Activated CD8-positive, alpha-beta memory T cell treated with anti-CD3 and anti-CD28 coated beads for 24 hours (primary cell): Measurements from ENCODE around the gene HEG1.

ENCODE experiments used
- DNase-seq: peaks from one replicate; pipeline ENCODE4 v3.0.0-alpha.2; 2020

HEG1 gene

DNA sequence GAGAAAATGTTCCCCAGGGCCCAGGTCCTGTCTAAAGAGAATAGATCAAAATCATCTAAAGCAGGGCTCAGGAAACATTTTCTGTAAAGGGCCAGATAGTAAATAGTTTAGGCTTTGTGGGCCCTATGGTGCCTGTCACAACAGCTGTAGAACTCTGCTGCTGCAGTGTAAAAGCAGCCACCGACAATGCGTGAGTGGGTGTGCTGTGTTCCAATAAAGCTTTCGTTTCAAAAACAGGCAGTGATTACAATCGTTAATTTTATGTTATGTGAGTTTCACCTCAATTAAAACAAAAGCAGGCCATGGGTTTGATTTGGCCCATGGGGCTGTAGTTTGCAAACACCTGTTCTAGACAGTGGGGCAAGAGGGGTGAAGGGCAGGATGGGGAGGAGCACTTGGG, 12.5 kb upstream of the HEG1 start:
- DNase-seq, result no peak

DNA sequence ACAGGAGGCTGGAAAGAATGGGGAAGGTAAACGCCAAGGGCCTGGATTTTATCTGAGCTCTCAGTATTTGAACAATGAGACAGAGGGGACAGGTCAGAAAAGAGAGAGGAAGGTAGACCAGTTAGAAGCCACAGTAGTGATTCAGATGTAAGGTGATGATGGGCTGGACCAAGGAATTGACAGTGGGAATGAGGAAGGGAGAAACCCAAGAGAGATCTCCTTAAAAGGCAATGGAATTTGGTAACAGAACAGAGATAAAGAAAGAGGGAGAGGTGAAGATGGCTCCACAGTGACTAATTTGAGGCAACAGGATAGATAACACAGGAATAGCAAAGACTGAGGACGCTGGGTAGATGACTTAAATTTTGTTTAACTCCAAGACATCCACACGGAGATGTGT, 11.4 kb upstream of the HEG1 start:
- no peak for DNase-seq

DNA sequence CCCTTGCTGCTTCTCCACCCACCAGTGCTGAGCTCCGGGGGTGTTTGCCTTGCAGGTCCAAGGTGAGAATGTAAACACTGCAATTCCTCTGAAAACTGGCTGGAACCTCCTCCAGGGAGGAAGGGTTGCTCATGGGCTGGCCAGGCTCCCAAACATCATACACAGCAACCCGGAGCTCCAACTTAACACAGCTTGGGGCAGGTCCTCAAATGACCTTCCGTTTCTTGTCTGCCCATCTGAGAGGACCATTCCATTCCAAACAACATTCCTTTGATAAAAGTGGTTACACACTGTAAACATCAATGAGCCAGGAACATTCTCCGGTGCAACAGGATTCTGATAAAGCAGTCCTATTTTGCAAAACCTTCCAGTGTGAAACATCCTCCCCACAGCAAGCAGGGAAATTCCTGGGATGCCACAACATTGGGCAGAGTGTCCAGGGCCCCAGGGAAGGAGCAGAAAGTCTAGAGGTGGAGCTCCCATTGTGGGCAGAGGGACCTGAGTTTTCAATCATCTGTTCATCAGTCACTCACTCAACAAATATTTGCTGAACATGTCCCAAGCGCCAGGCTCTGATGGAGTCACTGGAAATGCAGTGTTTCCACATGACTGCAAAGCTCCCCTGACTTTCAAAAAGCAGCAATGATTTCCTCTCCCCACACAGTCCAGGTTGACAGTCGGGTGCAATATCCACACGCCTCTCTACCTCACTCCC, 7.3 kb upstream of the HEG1 start:
- DNase-seq, result no peak

DNA sequence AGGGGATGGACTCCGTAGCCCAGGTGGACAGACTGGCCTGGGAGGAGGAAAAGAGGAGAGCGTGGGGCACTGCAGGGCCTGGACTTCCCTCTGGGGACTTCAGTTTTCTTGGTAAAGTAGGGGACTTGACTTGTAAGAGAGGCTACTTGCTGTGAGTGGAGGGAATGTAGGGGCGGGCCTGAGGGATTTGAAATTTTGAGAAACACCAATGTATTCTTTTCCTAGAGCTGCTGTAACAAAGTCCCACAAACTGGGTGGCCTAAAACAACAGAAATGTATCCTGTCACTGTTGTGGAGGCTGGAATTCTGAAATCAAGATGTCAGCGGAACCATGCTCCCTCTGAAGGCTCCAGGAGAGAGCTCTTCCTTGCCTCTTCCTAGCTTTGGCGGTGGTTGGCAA, 5.8 kb upstream of the HEG1 start:
- no peak for DNase-seq

DNA sequence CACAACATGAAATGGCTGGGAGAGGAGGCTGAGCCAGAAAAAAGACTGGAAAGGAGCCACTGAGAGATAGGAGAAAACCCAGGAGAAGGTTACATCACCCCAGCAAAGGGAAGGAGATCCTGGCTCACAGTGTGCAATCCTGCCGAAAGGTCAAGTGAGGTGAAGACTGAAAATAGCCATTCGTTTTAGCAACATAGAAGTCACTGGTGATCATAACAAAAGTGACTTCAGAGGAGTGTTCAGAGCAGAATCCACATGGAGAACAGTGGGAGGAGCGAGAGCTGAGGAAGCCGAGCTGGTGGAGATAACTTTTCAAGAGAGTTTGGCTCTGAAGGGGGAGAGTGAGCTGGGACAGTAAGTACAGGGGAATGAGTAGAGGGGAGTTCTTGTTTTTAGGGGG, 5.4 kb upstream of the HEG1 start:
- DNase-seq, result no peak

DNA sequence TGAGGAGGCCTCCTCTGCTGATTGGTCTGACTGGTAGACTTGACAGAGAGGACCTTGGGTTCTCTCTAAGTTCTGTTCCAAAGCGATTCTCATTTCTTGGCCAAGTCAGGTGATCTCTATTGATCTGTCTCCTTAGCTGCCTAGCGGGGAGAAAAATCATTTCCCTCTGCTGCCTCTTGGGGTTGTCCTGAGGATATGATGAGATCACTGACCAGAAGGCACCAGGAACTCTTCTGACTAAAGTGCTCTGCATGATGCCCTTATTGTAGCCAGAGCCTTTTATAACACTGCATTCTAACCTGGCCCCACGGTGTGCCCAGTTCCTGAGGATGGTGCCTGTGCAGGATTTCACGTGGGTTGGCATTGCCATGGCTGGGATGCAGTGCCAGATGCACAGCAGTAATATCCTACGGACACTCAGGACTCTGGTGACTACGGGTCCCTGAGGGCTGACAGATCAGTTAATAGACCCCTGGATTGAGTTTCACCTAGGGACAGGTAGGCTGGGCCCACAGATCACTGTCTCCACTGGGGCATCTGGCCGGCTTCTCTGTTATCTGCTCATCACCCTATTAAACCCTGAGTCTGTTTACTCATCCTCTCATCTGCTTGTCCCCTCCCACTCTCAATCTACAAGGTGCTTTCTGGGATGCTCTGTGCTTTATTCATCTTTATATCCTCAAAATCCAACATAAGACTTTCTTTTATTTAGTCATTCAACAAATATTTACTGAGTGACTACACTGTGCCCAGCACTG, 3.9 kb upstream of the HEG1 start:
- DNase-seq, result no peak

DNA sequence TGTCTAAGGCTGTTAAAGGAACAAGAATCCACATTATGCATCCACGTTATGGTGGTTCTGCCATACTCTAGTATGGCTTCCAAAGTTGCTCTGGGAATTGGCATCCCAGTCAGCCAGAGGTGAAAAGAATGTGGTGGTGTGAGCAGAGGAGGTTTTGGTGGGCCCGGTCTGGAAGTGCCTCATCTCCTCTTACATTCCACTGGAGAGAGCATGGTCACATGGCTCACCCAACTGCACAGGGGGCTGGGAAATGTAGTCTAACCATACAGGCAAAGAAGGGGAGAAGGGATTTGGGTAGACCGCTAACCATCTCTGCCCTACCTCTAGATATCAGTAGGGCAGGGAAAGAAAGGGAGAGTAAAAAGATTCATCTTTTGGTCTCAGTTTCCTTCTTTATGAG, 3.2 kb upstream of the HEG1 start:
- DNase-seq, result no peak

DNA sequence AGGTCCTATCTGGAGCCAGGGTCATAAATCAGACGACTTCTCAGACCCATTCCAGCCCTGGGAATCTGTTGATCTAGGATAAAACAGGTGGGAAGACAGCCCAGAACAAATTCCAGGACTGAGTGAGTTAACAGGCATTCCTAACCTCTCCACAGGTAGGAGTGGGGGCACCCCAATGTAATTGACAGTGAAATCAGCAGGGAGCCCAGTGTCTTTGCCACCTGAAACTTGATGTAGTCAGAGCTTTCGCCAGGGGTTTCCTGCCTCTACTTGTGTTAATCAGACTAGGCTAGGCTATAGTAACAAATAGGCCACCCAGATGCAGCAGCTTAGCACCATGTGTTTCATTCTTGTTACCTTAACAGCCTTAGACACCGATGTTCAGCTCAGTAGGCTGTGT, 2.7 kb upstream of the HEG1 start:
- DNase-seq, result no peak

DNA sequence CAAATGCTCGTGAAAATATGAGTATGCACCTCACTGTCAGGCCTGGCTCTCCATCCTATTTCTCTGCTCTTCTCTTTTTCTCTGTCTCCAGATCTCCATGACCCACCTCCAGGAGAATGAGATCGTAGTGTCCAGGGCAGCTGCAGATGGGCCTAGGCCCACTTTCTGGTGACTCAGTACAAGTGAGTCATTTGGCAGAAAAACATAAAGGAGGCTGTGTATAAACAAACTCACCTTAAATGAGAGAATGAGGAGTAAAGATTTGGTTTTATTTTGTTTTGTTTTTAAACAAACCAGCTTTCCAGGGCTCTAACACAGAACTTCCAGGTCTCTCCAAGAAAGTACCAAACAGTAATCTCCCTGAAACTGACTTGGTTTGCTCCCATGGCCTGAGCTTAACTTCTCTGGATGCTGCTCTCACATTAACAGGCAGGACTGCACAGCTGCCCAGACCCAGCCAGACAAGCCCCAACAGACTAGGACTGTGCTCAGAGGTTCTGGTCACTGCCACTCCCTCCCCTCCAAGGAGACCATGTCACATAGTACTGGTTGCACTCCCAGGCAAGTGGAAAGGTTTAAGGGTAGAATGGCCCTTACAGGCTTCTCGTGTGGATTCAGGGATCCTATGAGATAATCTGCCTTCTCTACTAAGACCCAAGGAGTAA, 1.5 kb upstream of the HEG1 start:
- no peak for DNase-seq

DNA sequence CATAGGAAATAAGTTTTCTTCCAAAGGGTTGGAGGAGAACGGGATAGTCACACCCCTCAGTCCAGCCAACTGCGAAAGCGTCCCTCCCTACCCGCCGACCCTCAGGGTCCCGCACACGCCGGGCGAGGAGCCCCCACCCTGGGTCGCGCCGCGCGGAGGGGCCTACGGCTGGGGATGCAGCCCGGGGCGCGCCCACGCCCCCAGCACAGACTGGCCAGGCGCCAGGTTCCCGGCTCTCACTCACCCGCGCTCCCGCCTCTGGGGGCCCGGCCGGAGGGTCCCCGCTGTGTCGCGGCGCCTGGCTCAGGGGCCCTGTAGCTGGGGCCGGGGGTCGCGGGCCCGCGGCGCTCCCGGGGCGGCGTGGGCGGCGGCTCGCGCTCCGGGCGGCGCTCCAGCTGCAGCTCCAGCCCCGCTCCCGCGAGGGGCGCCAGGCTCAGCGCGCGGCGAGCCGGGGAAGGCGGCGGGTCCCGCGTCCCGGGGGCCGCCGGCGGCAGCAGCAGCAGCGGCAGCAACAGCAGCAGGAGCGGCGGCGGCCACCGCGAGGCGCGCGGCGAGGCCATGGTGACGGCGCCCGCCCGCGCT, 375 bp downstream of the HEG1 start:
- peak; percentile 71 for DNase-seq

DNA sequence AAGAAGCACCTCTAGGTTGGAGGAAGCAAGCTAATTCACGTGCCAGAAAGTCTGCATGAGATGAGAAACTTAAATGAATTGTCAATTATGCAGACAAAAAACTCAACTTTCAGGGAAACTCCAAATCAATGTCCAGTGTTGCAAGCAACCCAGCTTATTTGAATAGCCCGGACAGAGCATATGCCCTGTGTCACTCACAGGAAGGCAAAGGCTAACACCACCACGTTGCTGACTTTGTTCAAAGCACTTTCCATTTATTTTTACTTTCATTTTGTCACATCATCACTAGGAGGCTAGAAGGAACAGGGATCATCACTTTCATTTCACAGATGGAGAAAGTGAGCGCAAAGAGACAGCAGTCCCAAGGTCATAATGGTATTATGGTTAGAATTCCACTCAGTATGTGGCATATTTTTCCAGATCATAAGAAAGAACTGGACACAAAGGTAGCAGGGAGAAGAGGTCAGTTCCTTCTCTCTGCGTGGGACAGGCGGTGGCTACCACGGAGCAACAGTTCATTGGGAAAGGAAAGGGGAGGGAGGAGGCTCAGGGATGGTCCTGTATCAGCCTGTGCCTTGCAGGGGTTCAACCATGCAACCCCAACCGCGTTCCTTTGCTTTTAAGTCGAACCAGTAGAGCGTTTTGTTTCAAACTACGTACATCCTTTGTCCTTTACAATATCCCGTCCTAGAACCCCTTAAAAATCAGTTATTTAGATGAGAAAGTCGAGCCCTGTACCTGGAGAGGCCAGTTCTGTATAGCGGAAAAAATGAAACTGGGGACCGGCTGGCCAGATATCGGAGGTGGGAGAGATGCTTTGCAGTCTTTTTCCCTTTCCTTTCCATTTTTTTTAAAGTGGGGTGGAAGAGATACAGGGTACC, 1.1 kb downstream of the HEG1 start:
- no peak for DNase-seq

DNA sequence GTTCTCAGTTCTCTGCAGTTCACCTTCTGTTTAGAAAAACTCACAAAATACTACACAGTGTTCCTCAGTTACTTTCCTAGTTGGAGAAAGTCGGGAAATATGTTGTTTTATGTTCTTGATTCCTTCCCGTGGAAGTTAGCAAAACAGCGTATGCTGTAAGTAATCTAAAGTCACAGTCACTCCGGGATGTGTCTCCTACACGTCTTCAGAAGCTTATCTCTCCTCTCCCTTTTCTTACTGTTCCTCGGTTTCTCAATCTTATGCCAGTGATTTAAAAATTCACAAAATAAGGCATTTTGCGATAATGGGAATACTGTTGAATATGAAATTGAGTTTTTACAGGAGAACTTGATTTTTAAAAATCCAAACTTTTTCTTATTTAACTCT, 1.7 kb downstream of the HEG1 start:
- DNase-seq, result no peak

DNA sequence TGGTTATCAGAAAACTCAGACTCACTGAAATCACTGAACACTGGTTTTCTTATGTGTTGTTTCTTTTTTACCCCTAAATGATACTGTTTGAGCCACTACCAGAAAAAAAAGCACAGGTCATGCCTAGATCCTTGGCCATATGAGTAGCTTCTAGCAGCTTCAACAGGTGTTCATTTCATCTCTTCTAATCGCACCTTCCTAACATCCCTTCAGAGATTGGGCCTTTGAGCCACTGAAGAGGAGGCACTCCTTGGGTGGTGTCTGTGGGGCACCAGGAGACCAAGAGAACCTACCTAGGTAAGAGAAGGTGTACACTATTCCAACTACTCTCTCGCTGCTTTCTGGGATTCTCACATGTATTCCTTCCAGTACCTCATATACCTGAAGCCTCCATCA, 2.5 kb downstream of the HEG1 start:
- no peak for DNase-seq

DNA sequence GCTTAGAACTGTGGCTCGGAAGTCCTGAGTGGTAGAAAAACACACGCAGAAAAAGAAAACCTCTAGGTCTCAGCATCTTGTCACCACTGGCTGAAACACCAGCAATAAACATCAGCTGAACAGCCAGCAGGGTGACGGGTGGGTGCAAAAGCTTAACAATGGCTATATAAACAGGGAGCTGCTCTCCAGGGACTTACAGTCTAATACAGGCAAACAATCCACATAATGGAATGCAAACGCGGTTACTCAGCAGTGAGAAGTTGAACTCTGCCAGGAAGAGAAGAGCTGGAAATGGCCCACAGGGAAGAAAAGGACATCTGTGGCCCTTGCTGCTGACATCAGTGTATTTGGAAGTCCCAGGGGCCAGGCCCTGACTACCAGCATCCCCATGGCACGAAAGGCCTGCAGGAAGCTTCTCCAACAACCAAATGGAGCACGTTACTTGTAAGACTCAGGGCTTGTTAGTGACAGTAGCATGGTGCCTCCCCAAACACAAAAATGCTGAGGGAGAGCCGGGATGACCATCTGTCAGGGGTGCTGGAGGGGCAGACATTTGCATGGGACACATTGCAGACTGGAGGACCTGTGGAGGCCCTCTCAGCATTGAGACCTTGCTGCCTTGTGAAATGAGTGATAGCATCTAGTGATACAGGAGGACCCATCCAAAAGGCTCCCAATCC, 3.0 kb downstream of the HEG1 start:
- DNase-seq, result no peak

DNA sequence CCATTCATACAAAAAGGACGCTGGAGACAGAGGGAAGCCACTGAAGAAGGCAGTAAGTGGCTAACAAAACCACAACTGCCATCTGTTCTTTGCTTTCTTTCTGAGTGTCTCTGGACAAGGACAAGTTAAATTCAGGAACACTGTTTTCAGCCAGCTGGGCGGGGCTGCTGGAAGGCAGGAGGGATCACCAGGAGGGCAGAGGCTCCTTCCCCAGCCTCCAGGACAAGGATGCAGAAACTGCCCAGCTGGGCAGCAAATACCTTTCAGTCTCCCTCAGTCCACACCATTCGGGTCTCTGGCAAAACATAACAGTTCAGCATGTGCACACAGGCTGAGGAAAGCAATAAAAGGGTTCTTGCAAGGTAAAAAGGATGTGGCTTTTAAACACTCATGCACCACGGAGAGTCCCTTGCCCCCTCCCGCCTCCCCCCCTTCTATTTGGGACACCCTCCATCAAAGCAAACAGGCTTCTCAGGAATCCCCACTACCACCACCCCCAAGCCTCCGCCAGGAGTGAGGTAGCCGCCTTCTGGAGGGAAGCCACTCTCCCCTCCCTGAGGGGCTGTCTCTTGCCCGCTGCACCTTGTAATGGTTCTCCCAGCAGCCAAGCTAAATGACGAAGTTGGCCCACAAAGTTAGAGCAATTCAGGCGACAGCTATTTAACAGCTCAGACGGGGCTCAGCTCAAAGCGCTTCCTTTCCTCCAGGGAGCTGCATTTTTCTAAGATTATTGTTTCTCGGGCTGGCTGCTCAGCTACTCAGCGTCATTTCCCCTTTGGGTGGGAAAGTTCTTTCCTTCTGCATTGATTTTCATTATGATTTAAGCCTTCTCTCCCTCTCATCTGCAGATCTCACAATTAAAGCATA, 3.8 kb downstream of the HEG1 start:
- DNase-seq, result peak; percentile 84

DNA sequence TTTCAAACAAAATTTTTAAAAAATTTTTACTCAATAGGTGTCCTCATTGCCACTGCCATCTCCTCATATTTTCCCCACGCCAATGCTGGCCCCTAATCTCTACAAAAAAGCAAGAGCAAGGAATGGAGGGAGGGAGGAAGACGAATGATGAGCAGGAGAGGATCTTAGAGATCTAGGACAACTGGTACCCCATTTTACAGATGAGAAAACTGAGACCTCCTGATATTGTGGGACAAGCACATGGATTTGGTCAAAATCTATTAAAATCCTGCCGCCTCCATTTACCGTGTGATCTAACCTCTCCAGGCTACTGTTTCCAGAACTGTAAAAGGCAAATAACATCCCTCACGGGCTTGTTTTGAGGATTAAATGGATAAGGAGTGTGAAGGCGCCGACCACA, 4.6 kb downstream of the HEG1 start:
- DNase-seq, result no peak

DNA sequence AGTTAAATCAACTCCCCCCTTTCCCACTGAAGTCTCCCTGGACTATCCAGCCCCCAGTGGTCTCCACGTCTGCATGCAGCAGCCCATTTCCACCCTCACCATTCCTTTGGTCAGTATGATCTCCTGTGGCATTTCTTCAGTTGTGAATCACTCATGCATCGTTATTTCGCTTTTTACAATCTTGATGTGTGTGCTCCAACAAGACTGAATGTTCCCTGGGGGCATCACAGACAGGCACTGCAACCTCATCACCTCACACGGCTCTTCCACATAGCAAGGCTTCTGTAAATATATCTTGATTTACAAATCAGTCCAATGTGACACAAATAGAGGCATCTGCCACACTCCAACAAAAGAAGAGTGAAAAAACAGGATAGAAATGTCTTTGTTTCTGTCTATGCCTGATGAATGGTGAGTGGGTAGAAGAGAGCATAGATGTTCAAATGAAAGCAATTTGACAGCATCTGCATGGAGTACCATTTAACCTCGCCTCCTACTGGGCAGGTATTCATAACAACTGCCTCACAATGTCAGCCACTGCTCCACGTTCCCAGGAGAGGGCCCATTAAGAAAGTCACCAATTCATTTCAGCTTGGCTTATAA, 5.2 kb downstream of the HEG1 start:
- no peak for DNase-seq

DNA sequence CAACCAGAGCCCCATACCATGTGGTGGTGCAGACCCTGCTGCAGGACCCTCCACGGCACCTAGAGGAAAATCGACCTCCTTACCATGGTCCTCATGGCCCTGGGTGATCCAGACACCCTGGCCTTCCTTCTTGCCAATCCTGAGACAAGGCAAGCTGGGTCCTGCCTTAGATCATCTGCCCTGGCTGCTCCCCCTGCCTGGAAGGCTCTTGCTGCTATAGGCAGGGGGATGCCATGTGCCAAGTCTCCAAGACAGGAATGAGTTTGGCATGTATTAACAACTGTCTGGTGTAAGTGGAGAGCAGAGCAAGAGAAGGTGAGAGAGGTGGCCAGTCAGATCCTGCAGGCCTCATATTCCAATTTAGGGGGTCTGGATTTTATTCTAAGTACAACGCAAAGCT, 7.5 kb downstream of the HEG1 start:
- no peak for DNase-seq

DNA sequence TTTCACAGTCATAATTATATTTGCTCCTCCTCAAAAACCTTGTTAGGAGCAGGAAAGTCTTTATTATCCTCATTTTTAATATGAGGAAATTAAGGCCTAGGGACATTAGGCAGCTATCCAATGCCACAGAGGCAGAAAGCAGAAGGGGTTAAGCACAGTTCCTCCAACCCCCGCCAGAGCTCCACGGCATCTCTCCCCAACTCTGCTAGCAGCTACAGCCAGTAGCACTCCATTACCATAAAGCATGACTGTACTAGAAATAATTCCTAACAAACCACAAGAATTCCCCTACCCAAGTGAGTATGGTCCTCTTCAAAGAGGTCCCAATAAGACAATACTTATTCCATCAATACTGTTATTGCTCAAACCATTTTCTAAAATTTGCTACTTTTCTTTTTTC, 9.8 kb downstream of the HEG1 start:
- DNase-seq, result no peak

DNA sequence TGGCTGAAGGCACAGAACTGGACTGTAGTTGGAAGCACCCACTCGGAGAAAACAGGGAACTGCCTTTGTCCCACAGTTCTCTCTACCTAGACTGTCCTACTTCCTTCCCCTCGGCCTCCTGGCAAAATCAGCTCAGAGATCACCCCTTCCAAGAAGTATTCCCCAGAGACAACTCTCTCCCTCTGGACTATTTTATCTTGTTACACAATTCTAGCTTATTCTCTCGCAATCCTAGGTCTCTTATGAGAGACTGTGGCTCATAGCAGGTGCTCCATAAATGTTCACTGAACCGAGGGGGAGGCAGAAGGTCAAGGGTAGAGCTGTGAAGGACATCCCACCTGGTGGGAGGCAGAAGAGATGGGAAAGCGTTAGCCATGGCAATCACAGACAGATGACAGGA, 10.6 kb downstream of the HEG1 start:
- DNase-seq, result no peak

DNA sequence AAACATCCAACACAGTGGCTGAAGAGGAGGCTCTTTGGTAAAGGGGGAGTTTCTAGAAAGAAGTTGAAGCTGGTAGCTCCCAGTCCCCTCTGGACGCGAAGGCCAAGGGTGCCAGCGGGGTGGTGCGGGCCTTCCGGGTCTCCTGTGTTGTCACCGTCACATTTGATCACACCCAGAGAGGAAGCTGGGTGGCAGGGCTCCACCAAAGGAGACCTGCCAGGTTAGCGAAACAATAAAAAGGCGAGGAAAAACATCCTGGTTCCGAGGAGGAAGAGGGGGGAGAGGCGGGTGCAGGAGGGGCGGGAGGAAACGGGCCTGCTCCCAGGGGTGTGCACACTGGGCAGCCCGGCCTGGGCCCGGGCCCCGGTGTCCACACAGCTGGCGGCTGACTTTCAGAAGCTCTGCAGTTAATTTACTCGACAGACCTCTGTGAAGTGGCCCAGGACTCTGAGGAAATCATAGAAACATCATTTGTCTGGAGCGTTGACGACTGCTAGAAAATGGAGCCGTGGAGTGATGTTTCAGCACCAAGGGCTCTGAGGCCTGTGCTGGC, 12.1 kb downstream of the HEG1 start:
- no peak for DNase-seq
